NCI-H1105 (cell line): ENCODE results near the gene SPINT3.
A peak's percentile ranks its signal among the peaks of the same experiment; 100 is the strongest.

Source experiments
- DNase-seq: peaks from one replicate; lab custom pipeline; 2025; lab: John Stamatoyannopoulos, UW

SPINT3 gene, protein sequence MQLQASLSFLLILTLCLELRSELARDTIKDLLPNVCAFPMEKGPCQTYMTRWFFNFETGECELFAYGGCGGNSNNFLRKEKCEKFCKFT

GRCh38 chr20:45515147-45515913 is at the start of gene SPINT3:
SPINT3 (minus strand) TSS chr20:45515622; CDS start chr20:45515608, 14 bp downstream.
- no peak for DNase-seq

- no peak for DNase-seq
Measured at GRCh38 chr20:45564760-45565276, 49.4 kb upstream of the SPINT3 start.

GRCh38 chr20:45555198-45555597 is 39.8 kb upstream of the SPINT3 start:
- no peak for DNase-seq

GRCh38 chr20:45552456-45552855 is 37.0 kb upstream of the SPINT3 start:
- DNase-seq, result peak; percentile 56

GRCh38 chr20:45550765-45551164 is 35.3 kb upstream of the SPINT3 start:
- DNase-seq, result no peak

DNA sequence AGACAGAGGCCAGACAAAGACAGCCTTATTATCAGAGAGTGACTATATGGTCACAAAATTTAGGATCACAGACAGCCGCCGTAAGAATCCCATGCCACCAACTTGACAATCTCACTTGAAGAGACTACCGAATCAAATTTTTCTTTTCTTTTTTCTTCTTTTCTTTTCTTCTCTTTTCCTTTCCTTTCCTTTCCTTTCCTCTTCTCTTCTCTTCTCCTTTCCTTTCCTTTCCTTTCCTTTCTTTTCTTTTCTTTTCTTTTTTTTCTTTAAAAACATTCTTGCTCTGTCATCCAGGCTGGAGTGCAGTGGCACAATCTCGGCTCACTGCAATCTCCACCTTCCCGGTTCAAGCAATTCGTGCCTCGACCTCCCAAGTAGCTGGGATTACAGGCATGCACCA is 33.0 kb upstream of the SPINT3 start:
- DNase-seq, result no peak

DNA sequence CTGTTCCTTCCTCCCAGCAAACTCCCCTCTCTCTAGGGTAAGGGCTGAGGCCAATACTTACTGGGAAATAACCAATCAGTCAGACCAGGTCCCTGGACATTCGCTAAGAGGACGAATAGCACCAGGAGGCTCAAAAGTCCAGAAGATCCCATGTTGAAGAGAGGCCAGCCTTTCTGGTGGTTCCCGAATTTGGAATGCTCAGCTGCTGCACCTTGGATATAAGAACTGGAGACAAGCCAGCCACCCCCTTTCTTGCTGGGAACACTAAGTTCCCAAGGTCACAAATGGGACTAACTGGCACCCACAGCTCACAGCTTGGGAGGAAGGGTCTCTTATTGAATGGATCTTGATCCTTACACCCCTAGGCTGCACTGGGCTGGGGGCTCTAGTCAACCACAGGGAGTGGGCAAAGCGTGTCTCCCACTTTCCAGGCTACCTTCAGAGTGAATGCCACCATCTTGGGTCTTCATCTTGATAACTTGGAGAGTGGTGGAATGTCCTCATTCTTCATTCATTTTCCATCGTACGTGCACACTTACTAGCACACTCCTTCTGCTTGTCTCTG is 31.9 kb upstream of the SPINT3 start, which contains the start of gene EPPIN:
Gene EPPIN, minus strand, starts transcription at position 196 of the 565 bp plus-strand sequence. Its CDS starts 44 bp downstream, at position 152.
- DNase-seq, result no peak

GRCh38 chr20:45545754-45546453 is 30.5 kb upstream of the SPINT3 start:
- peak; percentile 19 for DNase-seq

- no peak for DNase-seq
Measured at GRCh38 chr20:45545351-45545750, 29.9 kb upstream of the SPINT3 start.

DNA sequence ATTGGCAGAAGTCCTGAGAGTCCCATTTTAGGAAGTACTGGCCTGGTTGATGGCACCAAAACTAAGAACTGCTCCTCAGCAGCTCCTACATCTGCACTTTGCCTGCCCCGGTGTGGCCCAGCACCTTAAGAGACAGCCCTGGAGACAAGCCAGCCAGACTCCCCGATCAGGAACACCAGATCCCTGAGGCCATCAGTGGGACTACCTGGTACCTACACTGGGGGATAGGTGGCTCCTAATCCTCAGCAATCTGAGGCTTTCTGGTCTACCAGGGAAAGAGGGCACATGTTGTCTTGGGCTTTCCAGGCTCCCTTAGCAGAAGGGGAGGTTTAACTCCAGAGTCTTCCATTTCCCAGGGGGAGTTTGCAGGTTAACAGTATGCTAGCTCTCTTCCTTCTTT is 24.0 kb upstream of the SPINT3 start, which contains the start of gene WFDC6:
Gene WFDC6, minus strand, starts transcription at position 101 of the 400 bp plus-strand sequence. Its CDS starts 75 bp downstream, at position 26.
- DNase-seq, result no peak

DNA sequence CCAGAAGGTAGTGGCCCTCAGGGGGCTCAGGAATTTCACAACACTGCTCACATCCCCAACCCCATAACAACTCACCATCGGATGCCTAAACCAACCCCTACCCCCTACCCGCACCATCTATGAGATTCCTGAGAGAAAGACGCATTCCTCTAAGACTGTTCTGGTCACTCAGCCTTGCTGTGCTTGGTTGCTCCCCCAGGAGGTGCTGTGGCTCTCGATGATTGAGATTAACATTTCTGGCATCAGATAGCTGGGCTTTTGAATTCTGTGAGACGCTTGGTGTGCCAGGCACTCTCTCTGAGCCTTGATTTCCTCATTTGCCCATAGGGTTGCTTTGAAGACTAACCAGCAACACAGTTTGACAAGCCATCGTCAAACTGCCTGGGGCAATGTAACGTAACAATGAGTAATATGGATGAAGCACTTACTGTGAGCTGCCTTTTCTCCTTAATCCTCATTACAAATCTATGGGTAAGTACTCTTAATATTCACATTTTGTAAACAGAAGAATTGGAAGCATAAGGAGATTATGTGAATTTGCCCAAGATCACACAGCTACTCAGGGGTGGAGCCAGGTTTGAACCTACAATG is 22.9 kb upstream of the SPINT3 start:
- no peak for DNase-seq

DNA sequence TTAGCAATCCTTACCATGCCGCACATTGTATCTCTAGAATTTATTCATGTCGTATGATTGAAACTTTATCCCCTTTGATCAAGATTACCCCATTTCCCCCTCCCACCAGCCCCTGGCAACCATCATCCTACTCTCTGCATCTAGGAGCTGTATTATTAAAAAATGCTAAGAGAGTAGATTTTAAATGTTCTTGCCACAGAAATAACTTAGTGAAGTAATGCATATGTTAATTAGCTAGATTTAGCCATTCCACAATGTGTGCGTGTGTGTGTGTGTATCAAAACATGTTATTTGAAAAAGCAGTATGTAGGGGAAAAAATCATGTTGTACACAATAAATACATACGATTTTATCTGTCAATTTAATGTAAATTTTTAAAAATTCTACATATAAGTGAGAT is 11.9 kb upstream of the SPINT3 start:
- no peak for DNase-seq

- no peak for DNase-seq
Measured at GRCh38 chr20:45523821-45524220, 8.4 kb upstream of the SPINT3 start.

DNA sequence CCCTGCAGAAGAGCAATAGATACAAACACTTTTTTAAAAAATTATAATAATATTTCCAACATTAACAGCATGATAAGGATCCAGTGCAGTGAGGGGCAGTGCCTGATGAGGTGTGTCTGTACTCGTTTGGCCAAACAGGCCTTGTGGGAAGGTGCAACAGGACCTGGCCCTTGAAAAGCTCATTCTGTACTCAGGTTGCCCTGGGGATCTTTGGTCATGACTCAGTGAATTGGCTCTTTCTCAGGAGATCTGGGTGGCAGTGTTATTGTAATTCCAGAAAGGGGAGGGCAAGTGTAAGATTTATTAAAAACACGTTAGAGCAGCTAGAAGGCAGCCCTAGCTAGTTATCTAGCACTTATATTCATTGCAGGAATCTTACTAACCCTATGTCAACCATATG is 2.9 kb upstream of the SPINT3 start:
- DNase-seq, result no peak

DNA sequence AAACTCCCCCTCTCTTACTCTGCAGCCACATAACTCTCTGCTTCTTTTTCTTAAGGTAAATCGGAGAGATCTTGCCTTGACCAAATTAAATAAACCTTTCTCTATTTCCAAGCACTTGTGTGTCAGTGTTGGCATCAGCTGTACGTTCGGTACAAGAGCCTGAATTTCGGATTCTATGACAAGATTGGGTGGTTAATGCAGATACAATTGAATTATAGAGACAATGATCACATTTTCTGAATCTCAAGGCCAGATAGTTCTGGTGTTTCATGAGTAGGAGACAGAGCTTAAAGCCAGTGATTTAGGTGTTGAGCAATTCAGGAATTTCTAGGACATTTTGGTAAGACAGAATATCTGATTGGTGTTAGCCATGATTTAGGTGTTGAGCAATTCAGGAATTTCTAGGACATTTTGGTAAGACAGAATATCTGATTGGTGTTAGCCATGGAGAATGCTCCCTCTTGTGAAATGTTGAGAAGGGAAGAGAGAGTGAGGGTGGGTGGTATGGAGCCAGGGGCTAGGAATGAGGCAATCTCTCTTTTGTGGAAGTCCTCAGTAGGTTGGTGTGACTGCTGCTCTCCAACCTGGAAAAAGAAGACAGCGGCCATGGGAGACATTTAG is 5.1 kb downstream of the SPINT3 start:
- no peak for DNase-seq

- no peak for DNase-seq
Measured at GRCh38 chr20:45509091-45509490, 6.3 kb downstream of the SPINT3 start.

DNA sequence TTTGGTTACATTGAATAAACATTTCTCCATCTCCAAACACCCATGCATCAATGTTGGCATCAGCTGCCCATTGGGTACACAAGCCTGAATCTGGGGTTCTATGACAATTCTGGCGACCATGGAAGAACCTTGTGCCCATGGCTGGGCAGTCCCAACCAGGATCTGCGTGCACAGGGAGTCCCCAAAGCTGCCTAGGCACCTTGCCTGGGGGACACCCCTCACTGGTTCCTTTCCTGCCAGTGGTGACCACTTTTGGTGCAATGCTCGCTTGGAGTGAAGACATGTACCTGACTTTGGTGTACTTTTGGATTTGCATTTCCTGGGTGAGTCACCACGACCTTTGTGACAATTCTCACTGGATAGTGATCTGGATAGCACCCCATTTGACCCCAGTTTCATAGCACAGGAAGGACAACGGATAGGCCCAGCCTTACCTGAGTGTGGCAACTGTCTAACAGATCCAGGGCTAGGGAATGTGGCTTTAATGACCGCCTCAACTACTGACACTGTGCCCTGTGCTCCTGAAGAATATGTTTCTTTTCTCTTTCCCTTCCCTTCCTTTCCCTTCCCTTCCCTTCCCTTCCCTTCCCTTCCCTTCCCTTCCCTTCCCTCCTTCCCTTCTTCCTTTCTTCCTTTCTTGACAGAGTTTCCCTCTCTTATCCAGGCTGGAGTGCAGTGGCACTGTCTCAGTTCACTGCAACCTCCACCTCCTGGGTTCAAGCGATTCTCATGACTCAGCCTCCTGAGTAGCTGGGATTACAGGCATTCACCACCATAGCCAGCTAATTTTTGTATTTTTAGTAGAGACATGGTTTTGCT is 7.1 kb downstream of the SPINT3 start:
- no peak for DNase-seq

DNA sequence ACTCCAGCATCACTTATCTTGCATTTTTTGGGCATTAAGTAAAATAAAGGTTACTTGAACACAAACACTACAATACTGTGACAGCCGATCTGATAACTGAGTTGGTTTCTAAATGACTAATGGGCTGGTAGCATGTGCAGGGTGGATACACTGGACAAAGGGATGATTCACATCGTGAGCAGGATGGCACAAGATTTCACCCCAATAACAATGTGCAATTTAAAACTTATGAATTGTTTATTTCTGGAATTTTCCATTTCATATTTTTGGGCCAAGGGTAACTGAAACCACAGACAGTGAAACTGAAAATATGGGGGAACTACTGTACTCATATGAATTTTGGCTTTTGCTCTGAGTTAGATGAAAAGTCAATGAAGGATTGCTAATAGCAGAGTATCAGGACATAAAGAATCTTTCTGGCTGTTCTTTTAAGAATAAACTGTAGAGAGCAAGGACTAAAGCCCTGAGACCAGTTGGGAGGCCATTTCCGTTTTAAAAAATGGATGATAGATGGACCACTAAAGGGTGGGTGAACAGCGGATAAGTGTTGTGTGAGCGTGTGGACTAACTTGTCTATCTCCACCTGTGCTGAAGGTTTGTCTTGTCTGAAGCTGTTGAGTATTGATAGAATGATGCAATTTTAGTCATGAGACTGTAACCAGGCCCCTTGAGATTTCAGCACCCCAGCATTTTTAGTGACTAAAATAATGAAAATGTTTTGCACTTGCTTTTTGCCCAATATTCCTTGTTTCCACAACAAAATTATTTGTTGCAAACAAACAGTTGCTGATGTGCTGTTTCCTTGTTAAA is 8.2 kb downstream of the SPINT3 start:
- no peak for DNase-seq

DNA sequence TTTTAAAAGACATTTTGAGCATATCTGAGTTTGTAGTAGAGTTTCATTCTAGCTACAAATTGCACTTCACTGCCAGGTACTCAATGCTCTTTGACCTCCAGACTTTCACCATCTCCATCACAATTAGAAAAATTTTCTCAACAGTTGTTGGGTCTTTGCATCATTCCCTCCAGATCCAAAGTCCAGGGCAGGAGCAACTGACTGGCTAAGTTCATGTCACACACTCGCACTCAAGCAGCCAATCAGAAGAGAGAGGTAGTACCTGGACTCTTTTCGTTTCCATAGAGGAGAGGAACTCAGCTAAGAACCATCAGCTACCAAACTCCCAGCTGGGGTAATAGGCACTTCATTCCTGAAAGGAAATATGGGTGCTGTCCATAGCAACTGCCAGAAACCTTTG is 9.0 kb downstream of the SPINT3 start:
- no peak for DNase-seq

DNA sequence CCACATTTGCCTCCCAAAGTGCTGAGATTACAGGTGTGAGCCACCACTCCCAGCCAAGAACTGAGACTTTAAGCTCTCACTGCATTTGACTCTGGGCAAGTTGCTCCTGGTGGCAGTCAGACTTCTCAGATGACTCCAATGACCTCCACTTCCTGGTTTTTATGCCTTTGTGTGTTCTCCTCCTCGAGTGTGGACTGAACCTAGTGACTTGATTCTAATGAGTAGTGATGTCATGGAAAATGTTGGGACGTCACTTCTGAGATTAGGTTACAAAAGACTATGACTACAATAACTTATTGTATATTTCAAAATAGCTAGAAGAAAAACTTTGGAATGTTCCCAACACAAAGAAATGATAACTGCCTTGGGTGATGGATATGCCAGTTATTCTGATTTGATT is 12.0 kb downstream of the SPINT3 start:
- no peak for DNase-seq
